ENCODE data around the gene MTFR2.

GRCh38 chr6:136235233-136235564, 14.9 kb downstream of the MTFR2 start:
- no peak for TF ChIP-seq CTCF (IDR thresholded peaks at IDR 0.05)
- no peak for TF ChIP-seq POLR2A (IDR thresholded peaks at IDR 0.05)
